22Rv1 (cell line): Measurements from ENCODE around the gene SPTSSB.

Experiments used
- H3K27ac ChIP-seq: fragments of 450-650 bp; 2 replicates; pipeline ENCODE4 v1.5.1; 2017
- CTCF ChIP-seq: fragments of 450-650 bp; IDR thresholded peaks from 2 replicates; pipeline ENCODE4 v1.5.1; 2017; ENCODE audit warnings: mild to moderate bottlenecking
- ZFX ChIP-seq: fragments of 450-650 bp; IDR thresholded peaks from 2 replicates; pipeline ENCODE4 v1.6.1; 2017; ENCODE audit warnings: antibody characterized with exemption, borderline replicate concordance

Gene SPTSSB

GRCh38 chr3:161322781-161323568 is 48.3 kb downstream of the SPTSSB start:
- TF ChIP-seq CTCF = no peak
- TF ChIP-seq ZFX = no peak
- H3K27ac ChIP-seq = peak overlapping the region; percentile 53

- H3K27ac ChIP-seq = no peak overlapping the region
- no peak for TF ChIP-seq ZFX
- no peak for TF ChIP-seq CTCF
Measured at GRCh38 chr3:161320837-161321236, 50.5 kb downstream of the SPTSSB start.

GRCh38 chr3:161319867-161320266 is 51.5 kb downstream of the SPTSSB start:
- TF ChIP-seq CTCF (no peak), ZFX (no peak)

GRCh38 chr3:161317077-161317476 is 54.2 kb downstream of the SPTSSB start:
- no peak overlapping the region for H3K27ac ChIP-seq
- TF ChIP-seq CTCF (no peak), ZFX (no peak)

More at GRCh38 chr3:161319867-161320266, 51.5 kb downstream of the SPTSSB start:
- H3K27ac ChIP-seq = no peak overlapping the region

GRCh38 chr3:161316006-161316689 is 55.2 kb downstream of the SPTSSB start:
- TF ChIP-seq CTCF = no peak
- no peak for TF ChIP-seq ZFX
- no peak overlapping the region for H3K27ac ChIP-seq

GRCh38 chr3:161314836-161315395 is 56.4 kb downstream of the SPTSSB start:
- H3K27ac ChIP-seq = no peak overlapping the region
- TF ChIP-seq CTCF = no peak
